HepG2 (cell line): ENCODE data around the gene MIF4GD. TPM values are rescaled to one million over a fixed set of nuclear protein-coding genes. Genes with fewer than 3 reads are reported as not detected.

Experiments used
- AHDC1 ChIP-seq: sonication (generic); formaldehyde crosslinking; IDR thresholded peaks from 2 replicates; pipeline ENCODE4 v1.5.1; 2020; ENCODE audit warnings: mild to moderate bottlenecking, missing genetic modification reagents, borderline replicate concordance
- CSRNP2 ChIP-seq: sonication (generic); formaldehyde crosslinking; conservative IDR thresholded peaks from 2 replicates; pipeline ENCODE4 v1.8.0; 2022; ENCODE audit warnings: low read depth, missing genetic modification reagents
- MZF1 ChIP-seq: sonication (generic); formaldehyde crosslinking; IDR thresholded peaks from 2 replicates; pipeline ENCODE4 v1.8.1; 2023; ENCODE audit warnings: mild to moderate bottlenecking, missing genetic modification reagents, borderline replicate concordance
- POLR2AphosphoS5 ChIP-seq: IDR thresholded peaks from 2 replicates; pipeline ENCODE4 v1.6.1; 2012; ENCODE audit warnings: low read depth, low read length
- PRMT3 ChIP-seq: sonication (generic); formaldehyde crosslinking; IDR thresholded peaks from 2 replicates; pipeline ENCODE4 v1.8.1; 2022; ENCODE audit warnings: low read depth, mild to moderate bottlenecking, moderate library complexity, missing genetic modification reagents, borderline replicate concordance
- TGIF2 ChIP-seq: IDR thresholded peaks from 2 replicates; pipeline ENCODE4 v1.6.1; 2016; ENCODE audit warnings: control low read depth, missing compliant biosample characterization
- ZFP36L1 ChIP-seq: sonication (generic); formaldehyde crosslinking; IDR thresholded peaks from 2 replicates; pipeline ENCODE4 v1.8.0; 2022; ENCODE audit warnings: mild to moderate bottlenecking, missing genetic modification reagents, moderate library complexity
- ZNF367 ChIP-seq: sonication (generic); formaldehyde crosslinking; IDR thresholded peaks from 2 replicates; pipeline ENCODE4 v1.4.0; 2020; ENCODE audit warnings: missing genetic modification reagents, borderline replicate concordance
- polyA plus RNA-seq, 8 experiments: library from polyadenylated mRNA; depleted of rRNA in 3 of 8; stranded (reverse) in 7 of 8; unstranded in 1 of 8; fragments of >200 nt; fragmentation: Illumina TruSeq in 4 of 8; extraction: Trizol in 4 of 8; gene quantifications; 2 replicates each; pipeline versions ENCODE4 v1.2.1 to v1.2.3, GENCODE V29; 2011 to 2016; ENCODE audit warnings: low read depth in 4 of 8, missing spikeins in 1 of 8, mixed read lengths in 1 of 8; ENCODE audit not compliant: insufficient read depth in 1 of 8
- total RNA-seq, 5 experiments: library from RNA; depleted of rRNA; stranded (reverse); fragments of >200 nt; fragmentation: Illumina TruSeq; extraction: Trizol; gene quantifications; 2 replicates each; pipeline ENCODE4 v1.2.3, GENCODE V29; 2016; ENCODE audit warnings: low read depth in 1 of 5
- TF ChIP-seq, protein P1 (sequence below): sonication (generic); formaldehyde crosslinking; IDR thresholded peaks from 2 replicates; pipeline ENCODE4 v1.4.0; 2020; ENCODE audit warnings: missing genetic modification reagents
- TF ChIP-seq, protein P2 (sequence below): sonication (generic); formaldehyde crosslinking; IDR thresholded peaks from 2 replicates; pipeline ENCODE4; 2020; ENCODE audit warnings: missing genetic modification reagents, mild to moderate bottlenecking, borderline replicate concordance
- TF ChIP-seq, protein P3 (sequence below): sonication (generic); formaldehyde crosslinking; IDR thresholded peaks from 2 replicates; pipeline ENCODE4 v1.8.1; 2022; ENCODE audit warnings: low read depth, mild to moderate bottlenecking, missing genetic modification reagents

MIF4GD gene
- total and polyA plus RNA-seq, 2 of the 13 experiments (the other 11 are each of a cell fraction or from before 2014, with no cell fraction given), result 14.0 to 28.0 TPM

- TF ChIP-seq, protein P1, sequence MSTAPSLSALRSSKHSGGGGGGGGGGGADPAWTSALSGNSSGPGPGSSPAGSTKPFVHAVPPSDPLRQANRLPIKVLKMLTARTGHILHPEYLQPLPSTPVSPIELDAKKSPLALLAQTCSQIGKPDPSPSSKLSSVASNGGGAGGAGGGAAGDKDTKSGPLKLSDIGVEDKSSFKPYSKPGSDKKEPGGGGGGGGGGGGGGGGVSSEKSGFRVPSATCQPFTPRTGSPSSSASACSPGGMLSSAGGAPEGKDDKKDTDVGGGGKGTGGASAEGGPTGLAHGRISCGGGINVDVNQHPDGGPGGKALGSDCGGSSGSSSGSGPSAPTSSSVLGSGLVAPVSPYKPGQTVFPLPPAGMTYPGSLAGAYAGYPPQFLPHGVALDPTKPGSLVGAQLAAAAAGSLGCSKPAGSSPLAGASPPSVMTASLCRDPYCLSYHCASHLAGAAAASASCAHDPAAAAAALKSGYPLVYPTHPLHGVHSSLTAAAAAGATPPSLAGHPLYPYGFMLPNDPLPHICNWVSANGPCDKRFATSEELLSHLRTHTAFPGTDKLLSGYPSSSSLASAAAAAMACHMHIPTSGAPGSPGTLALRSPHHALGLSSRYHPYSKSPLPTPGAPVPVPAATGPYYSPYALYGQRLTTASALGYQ (CRISPR knock-in tag), result peak; percentile 90
- TF ChIP-seq ZNF367 (CRISPR knock-in tag) (no peak), CSRNP2 (CRISPR knock-in tag) (no peak), POLR2AphosphoS5 (peak; percentile 93), PRMT3 (CRISPR knock-in tag) (no peak), AHDC1 (CRISPR knock-in tag) (peak; percentile 85; the same call in 1 of the 2 replicates), ZFP36L1 (CRISPR knock-in tag) (peak; percentile 4; the same call in 1 of the 2 replicates), TGIF2 (CRISPR knock-in tag) (no peak), MZF1 (no peak)
- TF ChIP-seq, protein P2, sequence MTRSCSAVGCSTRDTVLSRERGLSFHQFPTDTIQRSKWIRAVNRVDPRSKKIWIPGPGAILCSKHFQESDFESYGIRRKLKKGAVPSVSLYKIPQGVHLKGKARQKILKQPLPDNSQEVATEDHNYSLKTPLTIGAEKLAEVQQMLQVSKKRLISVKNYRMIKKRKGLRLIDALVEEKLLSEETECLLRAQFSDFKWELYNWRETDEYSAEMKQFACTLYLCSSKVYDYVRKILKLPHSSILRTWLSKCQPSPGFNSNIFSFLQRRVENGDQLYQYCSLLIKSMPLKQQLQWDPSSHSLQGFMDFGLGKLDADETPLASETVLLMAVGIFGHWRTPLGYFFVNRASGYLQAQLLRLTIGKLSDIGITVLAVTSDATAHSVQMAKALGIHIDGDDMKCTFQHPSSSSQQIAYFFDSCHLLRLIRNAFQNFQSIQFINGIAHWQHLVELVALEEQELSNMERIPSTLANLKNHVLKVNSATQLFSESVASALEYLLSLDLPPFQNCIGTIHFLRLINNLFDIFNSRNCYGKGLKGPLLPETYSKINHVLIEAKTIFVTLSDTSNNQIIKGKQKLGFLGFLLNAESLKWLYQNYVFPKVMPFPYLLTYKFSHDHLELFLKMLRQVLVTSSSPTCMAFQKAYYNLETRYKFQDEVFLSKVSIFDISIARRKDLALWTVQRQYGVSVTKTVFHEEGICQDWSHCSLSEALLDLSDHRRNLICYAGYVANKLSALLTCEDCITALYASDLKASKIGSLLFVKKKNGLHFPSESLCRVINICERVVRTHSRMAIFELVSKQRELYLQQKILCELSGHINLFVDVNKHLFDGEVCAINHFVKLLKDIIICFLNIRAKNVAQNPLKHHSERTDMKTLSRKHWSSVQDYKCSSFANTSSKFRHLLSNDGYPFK, result no peak
- TF ChIP-seq, protein P3, sequence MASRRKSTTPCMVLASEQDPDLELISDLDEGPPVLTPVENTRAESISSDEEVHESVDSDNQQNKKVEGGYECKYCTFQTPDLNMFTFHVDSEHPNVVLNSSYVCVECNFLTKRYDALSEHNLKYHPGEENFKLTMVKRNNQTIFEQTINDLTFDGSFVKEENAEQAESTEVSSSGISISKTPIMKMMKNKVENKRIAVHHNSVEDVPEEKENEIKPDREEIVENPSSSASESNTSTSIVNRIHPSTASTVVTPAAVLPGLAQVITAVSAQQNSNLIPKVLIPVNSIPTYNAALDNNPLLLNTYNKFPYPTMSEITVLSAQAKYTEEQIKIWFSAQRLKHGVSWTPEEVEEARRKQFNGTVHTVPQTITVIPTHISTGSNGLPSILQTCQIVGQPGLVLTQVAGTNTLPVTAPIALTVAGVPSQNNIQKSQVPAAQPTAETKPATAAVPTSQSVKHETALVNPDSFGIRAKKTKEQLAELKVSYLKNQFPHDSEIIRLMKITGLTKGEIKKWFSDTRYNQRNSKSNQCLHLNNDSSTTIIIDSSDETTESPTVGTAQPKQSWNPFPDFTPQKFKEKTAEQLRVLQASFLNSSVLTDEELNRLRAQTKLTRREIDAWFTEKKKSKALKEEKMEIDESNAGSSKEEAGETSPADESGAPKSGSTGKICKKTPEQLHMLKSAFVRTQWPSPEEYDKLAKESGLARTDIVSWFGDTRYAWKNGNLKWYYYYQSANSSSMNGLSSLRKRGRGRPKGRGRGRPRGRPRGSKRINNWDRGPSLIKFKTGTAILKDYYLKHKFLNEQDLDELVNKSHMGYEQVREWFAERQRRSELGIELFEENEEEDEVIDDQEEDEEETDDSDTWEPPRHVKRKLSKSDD (CRISPR knock-in tag), result no peak
Measured at GRCh38 chr17:75295201-75296158, 24.4 kb upstream of the MIF4GD start (continued).
